GM23338 (cell line): ENCODE measurements around the gene MYCN. TPM values are rescaled to one million over a fixed set of nuclear protein-coding genes. Genes with fewer than 3 reads are reported as not detected.
A peak's percentile ranks its signal among the peaks of the same experiment; 100 is the strongest.

Experiments
- ATAC-seq: fragments of 200-7000 bp; cut with Tn5 transposase; 3 replicates; pipeline ENCODE4 v1.9.1; 2020
- DNase-seq: peaks from one replicate; pipeline ENCODE4 v3.0.0-alpha.2; 2015; ENCODE audit warnings: low spot score
- H2AFZ ChIP-seq: fragments of 200-600 bp; sonication (generic); 2 replicates; pipeline ENCODE4 v1.8.0; 2016; ENCODE audit warnings: antibody characterized with exemption, mild to moderate bottlenecking, moderate library complexity
- H3F3A ChIP-seq: fragments of 200-600 bp; sonication (generic); replicated peaks from 2 replicates; pipeline ENCODE4 v1.8.0; 2017; ENCODE audit warnings: antibody characterized with exemption, mixed run types, low read depth
- H3K27ac ChIP-seq: fragments of 200-600 bp; sonication (generic); 2 replicates; pipeline ENCODE4 v1.6.1; 2016; ENCODE audit warnings: low read depth
- H3K27me3 ChIP-seq: fragments of 200-600 bp; sonication (generic); 2 replicates; pipeline ENCODE4 v1.8.0; 2016; ENCODE audit warnings: mild to moderate bottlenecking, mixed run types, moderate library complexity; ENCODE audit not compliant: insufficient read depth
- H3K36me3 ChIP-seq: fragments of 200-600 bp; sonication (generic); 2 replicates; pipeline ENCODE4 v1.8.0; 2016; ENCODE audit warnings: mild to moderate bottlenecking; ENCODE audit not compliant: insufficient read depth
- H3K4me1 ChIP-seq: fragments of 200-600 bp; sonication (generic); 2 replicates; pipeline ENCODE4 v1.8.0; 2016; ENCODE audit warnings: mild to moderate bottlenecking, moderate library complexity; ENCODE audit not compliant: insufficient read depth
- H3K4me2 ChIP-seq: fragments of 200-600 bp; sonication (generic); 2 replicates; pipeline ENCODE4 v1.7.1; 2017; ENCODE audit warnings: mixed run types
- H3K4me3 ChIP-seq: fragments of 200-600 bp; sonication (generic); 2 replicates; pipeline ENCODE4 v1.6.1; 2016; ENCODE audit warnings: mixed run types
- H3K79me2 ChIP-seq: fragments of 200-600 bp; sonication (generic); replicated peaks from 2 replicates; pipeline ENCODE4 v1.8.0; 2017; ENCODE audit warnings: mild to moderate bottlenecking; ENCODE audit not compliant: insufficient read depth
- H3K9me2 ChIP-seq: fragments of 200-600 bp; sonication (generic); 2 replicates; pipeline ENCODE4 v1.8.0; 2017; ENCODE audit not compliant: insufficient read depth
- H4K20me1 ChIP-seq: fragments of 200-600 bp; sonication (generic); replicated peaks from 2 replicates; pipeline ENCODE4 v1.8.0; 2017; ENCODE audit warnings: mild to moderate bottlenecking; ENCODE audit not compliant: insufficient read depth
- H3K27ac Mint-ChIP-seq: 2 replicates; pipeline ENCODE4 v1.8.0; 2020; ENCODE audit warnings: inconsistent platforms, mild to moderate bottlenecking, moderate library complexity, mixed read lengths
- H3K27me3 Mint-ChIP-seq: 3 replicates; pipeline ENCODE4 v1.8.0; 2022; ENCODE audit warnings: low read depth, mild to moderate bottlenecking, moderate library complexity, mixed read lengths, inconsistent platforms; ENCODE audit not compliant: insufficient read depth, poor library complexity
- H3K36me3 Mint-ChIP-seq: 3 replicates; pipeline ENCODE4 v1.8.0; 2021; ENCODE audit warnings: low read depth, mild to moderate bottlenecking, inconsistent platforms, moderate library complexity, mixed read lengths
- H3K4me1 Mint-ChIP-seq: 3 replicates; pipeline ENCODE4 v1.8.0; 2020; ENCODE audit warnings: mild to moderate bottlenecking, inconsistent platforms, mixed read lengths
- H3K4me3 Mint-ChIP-seq: 3 replicates; pipeline ENCODE4 v1.8.0; 2021; ENCODE audit warnings: moderate library complexity, mild to moderate bottlenecking, inconsistent platforms, mixed read lengths
- H3K9me3 Mint-ChIP-seq: 3 replicates; pipeline ENCODE4 v1.8.0; 2020; ENCODE audit warnings: moderate library complexity, mild to moderate bottlenecking, inconsistent platforms, mixed read lengths
- CREB1 ChIP-seq: fragments of 250-450 bp; sonication (Bioruptor Pico); IDR thresholded peaks from 2 replicates; pipeline ENCODE4 v1.5.0; 2020; ENCODE audit warnings: low read depth, mild to moderate bottlenecking, moderate library complexity
- NANOG ChIP-seq: IDR thresholded peaks from 2 replicates; pipeline ENCODE4 v1.6.1; 2016; ENCODE audit warnings: antibody characterized with exemption, borderline replicate concordance
- STAT1 ChIP-seq: IDR thresholded peaks from one replicate; pipeline ENCODE4 v1.6.1; 2016; ENCODE audit warnings: antibody characterized with exemption; ENCODE audit not compliant: unreplicated experiment
- ZNF331 ChIP-seq: fragments of 250-450 bp; sonication (Bioruptor Pico); IDR thresholded peaks from 2 replicates; pipeline ENCODE4 v1.5.0; 2020; ENCODE audit warnings: low read depth, mild to moderate bottlenecking, moderate library complexity
- polyA plus RNA-seq: library from polyadenylated mRNA; unstranded; fragments of >200 nt; fragmentation: Nextera tagmentation; extraction: Ambion mirVana; gene quantifications from 2 replicates; pipeline ENCODE4 v1.2.1, GENCODE V29; 2016
- total RNA-seq: library from RNA; depleted of rRNA; stranded (reverse); fragments of >200 nt; shearing (Covaris generic); gene quantifications from 2 replicates; pipeline ENCODE4 v1.2.3, GENCODE V29; 2014
- TF ChIP-seq, protein P1 (sequence below): fragments of 250-450 bp; sonication (Bioruptor Pico); IDR thresholded peaks from 2 replicates; pipeline ENCODE4 v1.5.0; 2020; ENCODE audit warnings: mild to moderate bottlenecking, moderate library complexity
- TF ChIP-seq, protein P2 (sequence below): IDR thresholded peaks from one replicate; pipeline ENCODE4 v1.6.1; 2018; ENCODE audit warnings: antibody characterized with exemption; ENCODE audit not compliant: unreplicated experiment
- TF ChIP-seq, protein P3 (sequence below), 2 experiments: fragments of 200-600 bp in 1 of 2; sonication (generic) in 1 of 2; conservative IDR thresholded peaks; 2 replicates each; pipeline versions ENCODE4 v1.5.1 to v1.6.1; 2016 to 2017; ENCODE audit warnings: antibody characterized with exemption in 2 of 2, low read depth in 2 of 2, mild to moderate bottlenecking in 2 of 2, moderate library complexity in 1 of 2

MYCN gene
- total and polyA plus RNA-seq, 2 experiments from 2014 or later, result 50.8 to 145 TPM

DNA sequence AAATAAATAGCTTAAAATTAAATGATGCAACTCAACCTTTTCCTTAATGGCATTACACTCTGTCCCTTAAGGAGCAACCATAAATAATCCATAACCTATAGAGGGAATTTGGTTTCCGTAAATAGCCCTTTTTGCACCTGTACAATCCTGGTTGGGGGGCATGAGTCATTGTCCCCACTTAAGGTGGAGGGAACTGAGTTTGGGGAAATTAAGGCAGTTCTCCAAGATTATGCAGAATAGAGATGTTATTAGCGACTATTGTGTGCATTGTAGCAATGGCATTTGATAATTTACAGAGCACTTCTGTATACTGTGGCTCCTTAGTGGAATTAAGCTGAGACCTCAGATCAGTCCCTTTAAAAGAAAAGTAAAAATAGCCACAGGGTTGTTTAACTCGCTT lies 6.6 kb downstream of the MYCN start:
- Histone ChIP-seq H3K27me3 (no peaks in the 10 kb centered on the region), H3K4me2 (peak overlapping the region; percentile 100), H3K4me1 (peaks cover 34% of the 10 kb centered on the region), H3K4me3 (no peak overlapping the region), H3K9me2 (no peaks in the 10 kb centered on the region), H3K36me3 (peaks cover 39% of the 10 kb centered on the region), H4K20me1 (peaks cover 32% of the 10 kb centered on the region), H3K79me2 (peaks cover 60% of the 10 kb centered on the region), H2AFZ (no peak overlapping the region), H3F3A (peaks cover 44% of the 10 kb centered on the region), H3K27ac (peak overlapping the region; percentile 84; the same call in 1 of the 2 replicates)
- Mint-ChIP-seq H3K4me1 (peaks cover 54% of the 10 kb centered on the region), H3K27ac (no peak overlapping the region), H3K4me3 (0 out of 3 replicates have a peak overlapping the region, but pooled peaks have one; percentile 97), H3K27me3 (peaks cover 25% of the 10 kb centered on the region), H3K36me3 (peaks cover 67% of the 10 kb centered on the region), H3K9me3 (peaks cover 4% of the 10 kb centered on the region; the same call in 2 of the 3 replicates)
- TF ChIP-seq, protein P1, sequence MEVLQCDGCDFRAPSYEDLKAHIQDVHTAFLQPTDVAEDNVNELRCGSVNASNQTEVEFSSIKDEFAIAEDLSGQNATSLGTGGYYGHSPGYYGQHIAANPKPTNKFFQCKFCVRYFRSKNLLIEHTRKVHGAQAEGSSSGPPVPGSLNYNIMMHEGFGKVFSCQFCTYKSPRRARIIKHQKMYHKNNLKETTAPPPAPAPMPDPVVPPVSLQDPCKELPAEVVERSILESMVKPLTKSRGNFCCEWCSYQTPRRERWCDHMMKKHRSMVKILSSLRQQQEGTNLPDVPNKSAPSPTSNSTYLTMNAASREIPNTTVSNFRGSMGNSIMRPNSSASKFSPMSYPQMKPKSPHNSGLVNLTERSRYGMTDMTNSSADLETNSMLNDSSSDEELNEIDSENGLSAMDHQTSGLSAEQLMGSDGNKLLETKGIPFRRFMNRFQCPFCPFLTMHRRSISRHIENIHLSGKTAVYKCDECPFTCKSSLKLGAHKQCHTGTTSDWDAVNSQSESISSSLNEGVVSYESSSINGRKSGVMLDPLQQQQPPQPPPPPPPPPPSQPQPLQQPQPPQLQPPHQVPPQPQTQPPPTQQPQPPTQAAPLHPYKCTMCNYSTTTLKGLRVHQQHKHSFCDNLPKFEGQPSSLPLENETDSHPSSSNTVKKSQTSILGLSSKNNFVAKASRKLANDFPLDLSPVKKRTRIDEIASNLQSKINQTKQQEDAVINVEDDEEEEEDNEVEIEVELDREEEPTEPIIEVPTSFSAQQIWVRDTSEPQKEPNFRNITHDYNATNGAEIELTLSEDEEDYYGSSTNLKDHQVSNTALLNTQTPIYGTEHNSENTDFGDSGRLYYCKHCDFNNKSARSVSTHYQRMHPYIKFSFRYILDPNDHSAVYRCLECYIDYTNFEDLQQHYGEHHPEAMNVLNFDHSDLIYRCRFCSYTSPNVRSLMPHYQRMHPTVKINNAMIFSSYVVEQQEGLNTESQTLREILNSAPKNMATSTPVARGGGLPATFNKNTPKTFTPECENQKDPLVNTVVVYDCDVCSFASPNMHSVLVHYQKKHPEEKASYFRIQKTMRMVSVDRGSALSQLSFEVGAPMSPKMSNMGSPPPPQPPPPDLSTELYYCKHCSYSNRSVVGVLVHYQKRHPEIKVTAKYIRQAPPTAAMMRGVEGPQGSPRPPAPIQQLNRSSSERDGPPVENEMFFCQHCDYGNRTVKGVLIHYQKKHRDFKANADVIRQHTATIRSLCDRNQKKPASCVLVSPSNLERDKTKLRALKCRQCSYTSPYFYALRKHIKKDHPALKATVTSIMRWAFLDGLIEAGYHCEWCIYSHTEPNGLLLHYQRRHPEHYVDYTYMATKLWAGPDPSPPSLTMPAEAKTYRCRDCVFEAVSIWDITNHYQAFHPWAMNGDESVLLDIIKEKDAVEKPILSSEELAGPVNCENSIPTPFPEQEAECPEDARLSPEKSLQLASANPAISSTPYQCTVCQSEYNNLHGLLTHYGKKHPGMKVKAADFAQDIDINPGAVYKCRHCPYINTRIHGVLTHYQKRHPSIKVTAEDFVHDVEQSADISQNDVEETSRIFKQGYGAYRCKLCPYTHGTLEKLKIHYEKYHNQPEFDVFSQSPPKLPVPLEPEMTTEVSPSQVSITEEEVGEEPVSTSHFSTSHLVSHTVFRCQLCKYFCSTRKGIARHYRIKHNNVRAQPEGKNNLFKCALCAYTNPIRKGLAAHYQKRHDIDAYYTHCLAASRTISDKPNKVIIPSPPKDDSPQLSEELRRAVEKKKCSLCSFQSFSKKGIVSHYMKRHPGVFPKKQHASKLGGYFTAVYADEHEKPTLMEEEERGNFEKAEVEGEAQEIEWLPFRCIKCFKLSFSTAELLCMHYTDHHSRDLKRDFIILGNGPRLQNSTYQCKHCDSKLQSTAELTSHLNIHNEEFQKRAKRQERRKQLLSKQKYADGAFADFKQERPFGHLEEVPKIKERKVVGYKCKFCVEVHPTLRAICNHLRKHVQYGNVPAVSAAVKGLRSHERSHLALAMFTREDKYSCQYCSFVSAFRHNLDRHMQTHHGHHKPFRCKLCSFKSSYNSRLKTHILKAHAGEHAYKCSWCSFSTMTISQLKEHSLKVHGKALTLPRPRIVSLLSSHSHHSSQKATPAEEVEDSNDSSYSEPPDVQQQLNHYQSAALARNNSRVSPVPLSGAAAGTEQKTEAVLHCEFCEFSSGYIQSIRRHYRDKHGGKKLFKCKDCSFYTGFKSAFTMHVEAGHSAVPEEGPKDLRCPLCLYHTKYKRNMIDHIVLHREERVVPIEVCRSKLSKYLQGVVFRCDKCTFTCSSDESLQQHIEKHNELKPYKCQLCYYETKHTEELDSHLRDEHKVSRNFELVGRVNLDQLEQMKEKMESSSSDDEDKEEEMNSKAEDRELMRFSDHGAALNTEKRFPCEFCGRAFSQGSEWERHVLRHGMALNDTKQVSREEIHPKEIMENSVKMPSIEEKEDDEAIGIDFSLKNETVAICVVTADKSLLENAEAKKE (CRISPR knock-in tag), result no peak
- TF ChIP-seq CREB1 (CRISPR knock-in tag) (no peak), ZNF331 (CRISPR knock-in tag) (no peak), STAT1 (no peak), NANOG (no peak)
- TF ChIP-seq, protein P2, sequence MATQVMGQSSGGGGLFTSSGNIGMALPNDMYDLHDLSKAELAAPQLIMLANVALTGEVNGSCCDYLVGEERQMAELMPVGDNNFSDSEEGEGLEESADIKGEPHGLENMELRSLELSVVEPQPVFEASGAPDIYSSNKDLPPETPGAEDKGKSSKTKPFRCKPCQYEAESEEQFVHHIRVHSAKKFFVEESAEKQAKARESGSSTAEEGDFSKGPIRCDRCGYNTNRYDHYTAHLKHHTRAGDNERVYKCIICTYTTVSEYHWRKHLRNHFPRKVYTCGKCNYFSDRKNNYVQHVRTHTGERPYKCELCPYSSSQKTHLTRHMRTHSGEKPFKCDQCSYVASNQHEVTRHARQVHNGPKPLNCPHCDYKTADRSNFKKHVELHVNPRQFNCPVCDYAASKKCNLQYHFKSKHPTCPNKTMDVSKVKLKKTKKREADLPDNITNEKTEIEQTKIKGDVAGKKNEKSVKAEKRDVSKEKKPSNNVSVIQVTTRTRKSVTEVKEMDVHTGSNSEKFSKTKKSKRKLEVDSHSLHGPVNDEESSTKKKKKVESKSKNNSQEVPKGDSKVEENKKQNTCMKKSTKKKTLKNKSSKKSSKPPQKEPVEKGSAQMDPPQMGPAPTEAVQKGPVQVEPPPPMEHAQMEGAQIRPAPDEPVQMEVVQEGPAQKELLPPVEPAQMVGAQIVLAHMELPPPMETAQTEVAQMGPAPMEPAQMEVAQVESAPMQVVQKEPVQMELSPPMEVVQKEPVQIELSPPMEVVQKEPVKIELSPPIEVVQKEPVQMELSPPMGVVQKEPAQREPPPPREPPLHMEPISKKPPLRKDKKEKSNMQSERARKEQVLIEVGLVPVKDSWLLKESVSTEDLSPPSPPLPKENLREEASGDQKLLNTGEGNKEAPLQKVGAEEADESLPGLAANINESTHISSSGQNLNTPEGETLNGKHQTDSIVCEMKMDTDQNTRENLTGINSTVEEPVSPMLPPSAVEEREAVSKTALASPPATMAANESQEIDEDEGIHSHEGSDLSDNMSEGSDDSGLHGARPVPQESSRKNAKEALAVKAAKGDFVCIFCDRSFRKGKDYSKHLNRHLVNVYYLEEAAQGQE, result no peak
- TF ChIP-seq, protein P3, sequence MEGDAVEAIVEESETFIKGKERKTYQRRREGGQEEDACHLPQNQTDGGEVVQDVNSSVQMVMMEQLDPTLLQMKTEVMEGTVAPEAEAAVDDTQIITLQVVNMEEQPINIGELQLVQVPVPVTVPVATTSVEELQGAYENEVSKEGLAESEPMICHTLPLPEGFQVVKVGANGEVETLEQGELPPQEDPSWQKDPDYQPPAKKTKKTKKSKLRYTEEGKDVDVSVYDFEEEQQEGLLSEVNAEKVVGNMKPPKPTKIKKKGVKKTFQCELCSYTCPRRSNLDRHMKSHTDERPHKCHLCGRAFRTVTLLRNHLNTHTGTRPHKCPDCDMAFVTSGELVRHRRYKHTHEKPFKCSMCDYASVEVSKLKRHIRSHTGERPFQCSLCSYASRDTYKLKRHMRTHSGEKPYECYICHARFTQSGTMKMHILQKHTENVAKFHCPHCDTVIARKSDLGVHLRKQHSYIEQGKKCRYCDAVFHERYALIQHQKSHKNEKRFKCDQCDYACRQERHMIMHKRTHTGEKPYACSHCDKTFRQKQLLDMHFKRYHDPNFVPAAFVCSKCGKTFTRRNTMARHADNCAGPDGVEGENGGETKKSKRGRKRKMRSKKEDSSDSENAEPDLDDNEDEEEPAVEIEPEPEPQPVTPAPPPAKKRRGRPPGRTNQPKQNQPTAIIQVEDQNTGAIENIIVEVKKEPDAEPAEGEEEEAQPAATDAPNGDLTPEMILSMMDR (conservative IDR thresholded peaks at IDR 0.05; ENCODE audit: low read depth in 2 of 2), result no peak
- DNase-seq, result no peak
- ATAC-seq, result no peak
